H1 (cell line): ENCODE measurements around the gene LRBA. TPM values are rescaled to one million over a fixed set of nuclear protein-coding genes. Genes with fewer than 3 reads are reported as not detected.
A peak's percentile ranks its signal among the peaks of the same experiment; 100 is the strongest.

ENCODE experiments used
- CTCF ChIA-PET: fragments of 300-600 bp; sonication (Branson Sonifier 250); formaldehyde crosslinking; loops from one replicate; lab custom pipeline; 2021; ENCODE audit not compliant: partially characterized antibody; lab: Charles Lee
- POLR2A ChIA-PET: fragments of 300-600 bp; sonication (Branson Sonifier 250); formaldehyde crosslinking; loops from one replicate; lab custom pipeline; 2021; ENCODE audit warnings: inconsistent platforms; ENCODE audit not compliant: partially characterized antibody; lab: Charles Lee
- DNase-seq, 2 experiments: peaks; one replicate each; pipeline versions ENCODE4 v3.0.0 to v3.0.0-alpha.2; 2010 to 2022; ENCODE audit warnings: low spot score in 2 of 2, low read depth in 1 of 2, mixed read lengths in 1 of 2
- FAIRE-seq: peaks from 2 replicates; lab custom pipeline; 2011; peaks lifted over from hg19 to GRCh38; lab: Jason Lieb, UNC
- H2AFZ ChIP-seq: 2 replicates; pipeline ENCODE4 v1.8.1; 2012; ENCODE audit warnings: low read length, inconsistent platforms
- H2AK5ac ChIP-seq: 2 replicates; pipeline ENCODE4 v1.6.1; 2013; ENCODE audit warnings: low read depth, low read length
- H2BK120ac ChIP-seq: replicated peaks from 2 replicates; pipeline ENCODE3; 2013; ENCODE audit warnings: low read depth, low read length, inconsistent platforms
- H2BK12ac ChIP-seq: 2 replicates; pipeline ENCODE4 v1.6.1; 2013; ENCODE audit warnings: low read depth, low read length
- H2BK15ac ChIP-seq: 2 replicates; pipeline ENCODE4 v1.6.1; 2013; ENCODE audit warnings: low read length
- H2BK20ac ChIP-seq: 2 replicates; pipeline ENCODE4 v1.6.1; 2013; ENCODE audit warnings: low read length
- H2BK5ac ChIP-seq: 2 replicates; pipeline ENCODE4 v1.6.1; 2013; ENCODE audit warnings: low read depth, low read length
- H3K14ac ChIP-seq: 2 replicates; pipeline ENCODE4 v1.6.1; 2013; ENCODE audit warnings: inconsistent platforms; ENCODE audit not compliant: insufficient read length
- H3K18ac ChIP-seq: 2 replicates; pipeline ENCODE4 v1.6.1; 2013; ENCODE audit warnings: low read length; ENCODE audit errors: extremely low read depth
- H3K23ac ChIP-seq: 2 replicates; pipeline ENCODE4 v1.6.1; 2013; ENCODE audit warnings: inconsistent platforms; ENCODE audit not compliant: insufficient read length
- H3K23me2 ChIP-seq: 2 replicates; pipeline ENCODE4 v1.6.1; 2013; ENCODE audit warnings: low read depth, low read length
- H3K27ac ChIP-seq: 2 replicates; pipeline ENCODE4 v1.6.1; 2011; ENCODE audit warnings: low read depth, low read length, inconsistent platforms
- H3K27me3 ChIP-seq, 4 experiments: replicated peaks in 1 of 4; 1 replicate in 1 of 4; 2 replicates in 3 of 4; pipeline versions ENCODE4 v1.6.1 to v1.8.1; 2011 to 2013; ENCODE audit warnings: low read length in 3 of 4, mild to moderate bottlenecking in 3 of 4, inconsistent platforms in 2 of 4, mixed read lengths in 2 of 4, moderate library complexity in 1 of 4; ENCODE audit not compliant: control insufficient read depth in 3 of 4, insufficient read depth in 3 of 4; ENCODE audit errors: extremely low read depth in 1 of 4
- H3K36me3 ChIP-seq, 4 experiments: 2 replicates each; pipeline versions ENCODE4 v1.6.1 to v1.8.1; 2011 to 2013; ENCODE audit warnings: mild to moderate bottlenecking in 4 of 4, low read length in 3 of 4, moderate library complexity in 2 of 4, control low read depth in 1 of 4, inconsistent platforms in 1 of 4; ENCODE audit not compliant: insufficient read depth in 4 of 4, control insufficient read depth in 2 of 4
- H3K4ac ChIP-seq: replicated peaks from 2 replicates; pipeline ENCODE3; 2013; ENCODE audit warnings: low read length, low read depth, mixed read lengths, inconsistent platforms; ENCODE audit not compliant: insufficient read length
- H3K4me1 ChIP-seq, 4 experiments: replicated peaks in 1 of 4; 1 replicate in 1 of 4; 2 replicates in 3 of 4; pipeline versions ENCODE4 v1.6.1 to v1.8.1; 2011 to 2013; ENCODE audit warnings: low read length in 3 of 4, inconsistent platforms in 2 of 4, mixed read lengths in 1 of 4; ENCODE audit not compliant: insufficient read depth in 4 of 4, control insufficient read depth in 3 of 4
- H3K4me2 ChIP-seq, 2 experiments: 2 replicates each; pipeline versions ENCODE4 v1.6.1 to v1.8.1; 2011 to 2013; ENCODE audit warnings: low read depth in 2 of 2, low read length in 2 of 2, control low read depth in 1 of 2, inconsistent platforms in 1 of 2, mild to moderate bottlenecking in 1 of 2; ENCODE audit not compliant: insufficient read depth in 1 of 2
- H3K4me3 ChIP-seq, 4 experiments: fragments of 200-600, 300-600 bp in 1 of 4; sonication (generic), shearing (Covaris generic), sonication (Bioruptor Twin) in 1 of 4; 2 replicates each; pipeline versions ENCODE4 v1.5.1 to v1.8.1; 2011 to 2016; ENCODE audit warnings: low read length in 4 of 4, low read depth in 3 of 4, control low read depth in 2 of 4, inconsistent platforms in 2 of 4, mild to moderate bottlenecking in 2 of 4, mixed read lengths in 1 of 4, moderate library complexity in 1 of 4; ENCODE audit not compliant: insufficient read depth in 2 of 4; ENCODE audit errors: extremely low read depth in 1 of 4
- H3K56ac ChIP-seq: replicated peaks from 2 replicates; pipeline ENCODE3; 2013; ENCODE audit warnings: low read depth, mild to moderate bottlenecking, mixed read lengths, low read length, inconsistent platforms; ENCODE audit not compliant: insufficient read length
- H3K79me1 ChIP-seq: 2 replicates; pipeline ENCODE4 v1.6.1; 2013; ENCODE audit warnings: low read depth, low read length, control low read depth
- H3K79me2 ChIP-seq, 2 experiments: 2 replicates each; pipeline versions ENCODE4 v1.6.1 to v1.8.1; 2012 to 2013; ENCODE audit warnings: low read length in 2 of 2, mild to moderate bottlenecking in 2 of 2, inconsistent platforms in 1 of 2; ENCODE audit not compliant: insufficient read depth in 2 of 2, control insufficient read depth in 1 of 2
- H3K9ac ChIP-seq, 4 experiments: replicated peaks in 1 of 4; 1 replicate in 1 of 4; 2 replicates in 3 of 4; pipeline versions ENCODE4 v1.6.1 to v1.8.1; 2011 to 2013; ENCODE audit warnings: low read depth in 3 of 4, low read length in 3 of 4, control low read depth in 2 of 4, mild to moderate bottlenecking in 2 of 4, moderate library complexity in 2 of 4, inconsistent platforms in 1 of 4; ENCODE audit errors: extremely low read depth in 1 of 4
- H3K9me3 ChIP-seq, 2 experiments: 2 replicates each; pipeline versions ENCODE4 v1.6.1 to v1.8.1; 2012 to 2013; ENCODE audit warnings: mild to moderate bottlenecking in 2 of 2, moderate library complexity in 2 of 2, control low read depth in 1 of 2, inconsistent platforms in 1 of 2, low read depth in 1 of 2, low read length in 1 of 2, mixed read lengths in 1 of 2; ENCODE audit not compliant: insufficient read depth in 2 of 2
- H4K20me1 ChIP-seq, 2 experiments: replicated peaks in 1 of 2; 2 replicates each; pipeline versions ENCODE3 to v1.8.1; 2011 to 2013; ENCODE audit warnings: inconsistent platforms in 2 of 2, low read length in 2 of 2, mild to moderate bottlenecking in 1 of 2; ENCODE audit not compliant: insufficient read depth in 2 of 2, control insufficient read depth in 1 of 2
- H4K5ac ChIP-seq: 2 replicates; pipeline ENCODE4 v1.6.1; 2013; ENCODE audit warnings: low read length, low read depth, mixed read lengths, inconsistent platforms; ENCODE audit not compliant: insufficient read length
- H4K8ac ChIP-seq: 2 replicates; pipeline ENCODE4 v1.8.0; 2013; ENCODE audit warnings: mild to moderate bottlenecking, moderate library complexity, low read length, inconsistent platforms; ENCODE audit not compliant: insufficient read depth; ENCODE audit errors: extremely low read depth
- H4K91ac ChIP-seq: replicated peaks from 2 replicates; pipeline ENCODE3; 2013; ENCODE audit warnings: low read length, mixed read lengths, inconsistent platforms; ENCODE audit not compliant: insufficient read length
- CEBPB ChIP-seq: IDR thresholded peaks from 2 replicates; pipeline ENCODE4 v1.6.1; 2012; ENCODE audit warnings: low read depth, low read length
- RAD21 ChIP-seq, 2 experiments: IDR thresholded peaks in 1 of 2; conservative IDR thresholded peaks in 1 of 2; 2 replicates each; pipeline ENCODE4 v1.6.1; 2011; ENCODE audit warnings: low read depth in 2 of 2, low read length in 2 of 2, improper control_type of control experiment in 1 of 2, inconsistent platforms in 1 of 2, mild to moderate bottlenecking in 1 of 2, moderate library complexity in 1 of 2
- WGBS, 2 experiments: shearing (Covaris generic) in 1 of 2; methylation state at CpG; one replicate each; pipeline versions ENCODE4 v1.1.6 to v1.1.7; 2013 to 2015; ENCODE audit warnings: low lambda C conversion rate in 2 of 2, mixed read lengths in 2 of 2, inconsistent platforms in 1 of 2, low coverage in 1 of 2, missing lambda C conversion rate in 1 of 2; ENCODE audit not compliant: insufficient replicate concordance in 2 of 2, insufficient coverage in 1 of 2, insufficient read length in 1 of 2; ENCODE audit errors: extremely low coverage in 1 of 2, missing lambda C conversion rate in 1 of 2; 5-methylcytosine and 5-hydroxymethylcytosine counted together
- polyA plus RNA-seq, 7 experiments: library from polyadenylated mRNA; depleted of rRNA in 3 of 7; stranded (reverse) in 5 of 7; unstranded in 2 of 7; fragments of >200 nt in 5 of 7; fragments of 200-250 nt in 2 of 7; gene quantifications; 1 replicate in 5 of 7; 2 replicates in 1 of 7; 4 replicates in 1 of 7; pipeline versions ENCODE4 v1.2.1 to v1.2.3, GENCODE V29; 2011 to 2013; ENCODE audit warnings: missing spikeins in 2 of 7, mixed read lengths in 2 of 7
- total RNA-seq: library from RNA; stranded (reverse); fragmentation: NEBNext Ultra II Directional; extraction: Animal tissue kit (Norgen Biotek cat#: 25700); gene quantifications from 2 replicates; pipeline ENCODE4 v1.2.1, GENCODE V29; 2021

Gene LRBA
- total and polyA plus RNA-seq, 2 of the 8 experiments (the other 6 are each of a cell fraction or from before 2014, with no cell fraction given), result 54.6 to 83.2 TPM

DNA sequence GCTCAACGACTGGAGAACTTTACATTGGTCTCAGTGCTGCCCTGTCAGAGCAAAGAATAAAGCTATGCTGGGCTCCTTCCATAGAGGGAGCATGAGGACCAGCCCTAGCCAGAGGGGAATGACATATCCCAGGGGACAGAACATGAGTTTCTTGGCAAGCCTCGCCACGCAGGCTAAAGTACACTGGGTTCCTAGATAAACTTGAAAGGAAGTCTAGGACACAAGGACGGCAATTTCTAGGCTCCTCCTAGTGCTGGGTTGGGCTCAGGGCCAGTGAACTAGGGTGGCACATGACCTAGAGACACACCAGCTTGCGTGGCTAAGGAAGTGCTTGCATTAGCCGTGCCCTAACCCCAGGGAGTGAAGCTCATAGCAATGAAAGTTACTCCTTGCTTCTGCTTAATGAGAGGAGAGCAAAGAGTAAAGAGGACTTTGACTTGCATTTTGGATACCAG, 292.1 kb downstream of the LRBA start:
- no peak overlapping the region for H2BK5ac ChIP-seq
- no peaks in the 10 kb centered on the region; the same call in 1 of the 2 replicates for H3K23me2 ChIP-seq
- no peaks in the 10 kb centered on the region for H3K79me2 ChIP-seq
- H3K4ac ChIP-seq, result no peak overlapping the region
- H2AK5ac ChIP-seq, result no peak overlapping the region
- no peaks in the 10 kb centered on the region for H3K4me1 ChIP-seq
- 71% methylated on average over 6 of the region's 6 CpGs; no CpG with 5 or more reads in 1 of the 2 experiments for WGBS, 2 experiments
- H3K18ac ChIP-seq, result no peak overlapping the region
- no peak overlapping the region for H2AFZ ChIP-seq
- H3K56ac ChIP-seq, result no peak overlapping the region
- H3K4me2 ChIP-seq, result no peak overlapping the region
- no peak overlapping the region for H4K5ac ChIP-seq
- no peak overlapping the region for H2BK20ac ChIP-seq
- no peak overlapping the region for H3K4me3 ChIP-seq
- H4K91ac ChIP-seq, result no peak overlapping the region
- no peak overlapping the region for H2BK120ac ChIP-seq
- H3K23ac ChIP-seq, result no peak overlapping the region
- TF ChIP-seq RAD21 (IDR thresholded peaks at IDR 0.05 in 1 of 2, conservative IDR thresholded peaks at IDR 0.05 in 1 of 2; ENCODE audit: low read depth in 2 of 2, low read length in 2 of 2) (peak; percentile 49 to 53), CEBPB (no peak)
- TF ChIP-seq, all 59 proteins: peak for 1
- Histone ChIP-seq H4K20me1 (no peaks in the 10 kb centered on the region), H2BK15ac (no peak overlapping the region), H3K9me3 (no peaks in the 10 kb centered on the region), H3K27me3 (no peaks in the 10 kb centered on the region), H3K9ac (no peak overlapping the region), H3K36me3 (no peaks in the 10 kb centered on the region; a peak in 1 of 8 replicates), H4K8ac (no peak overlapping the region; the same call in 1 of the 2 replicates), H3K27ac (no peak overlapping the region), H3K14ac (no peak overlapping the region), H3K79me1 (0 out of 2 replicates have a peak, but pooled peaks cover 2% of the 10 kb centered on the region), H2BK12ac (no peak overlapping the region)
- no peak for FAIRE-seq
- CTCF ChIA-PET, result interaction anchor here (0.5 to 3.7 kb wide), 15 partner anchors 8 to 170 kb away, joined by 3 to 16 read pairs (median 4); no protein-coding TSS in a partner anchor
- POLR2A ChIA-PET, result no interaction called here
- no peak for DNase-seq
